Activated CD8-positive, alpha-beta memory T cell treated with anti-CD3 and anti-CD28 coated beads, Interleukin-2, amount 50 U/mL, for 48 hours (primary cell): ENCODE measurements around the gene SLC25A13.

Source experiments
- DNase-seq: peaks from one replicate; pipeline ENCODE4 v3.0.0-alpha.2; 2020

Gene SLC25A13

GRCh38 chr7:96236198-96237039, 85.5 kb downstream of the SLC25A13 start:
- DNase-seq: no peak

GRCh38 chr7:96235281-96235680, 86.6 kb downstream of the SLC25A13 start:
- no peak for DNase-seq

GRCh38 chr7:96233528-96234154, 88.3 kb downstream of the SLC25A13 start:
- no peak for DNase-seq

GRCh38 chr7:96233084-96233483, 88.8 kb downstream of the SLC25A13 start:
- no peak for DNase-seq

- DNase-seq: no peak
Observed at GRCh38 chr7:96228760-96229159, 93.1 kb downstream of the SLC25A13 start.

GRCh38 chr7:96225251-96225650, 96.6 kb downstream of the SLC25A13 start:
- no peak for DNase-seq

GRCh38 chr7:96224685-96225084, 97.2 kb downstream of the SLC25A13 start:
- no peak for DNase-seq

GRCh38 chr7:96224073-96224472, 97.8 kb downstream of the SLC25A13 start:
- DNase-seq: no peak

- no peak for DNase-seq
Observed at GRCh38 chr7:96221888-96222287, 100.0 kb downstream of the SLC25A13 start.

- DNase-seq: no peak
Observed at GRCh38 chr7:96219378-96220130, 102.3 kb downstream of the SLC25A13 start.

- DNase-seq: no peak
Observed at GRCh38 chr7:96218664-96219243, 103.1 kb downstream of the SLC25A13 start.

- no peak for DNase-seq
Observed at GRCh38 chr7:96217147-96217546, 104.8 kb downstream of the SLC25A13 start.

GRCh38 chr7:96216373-96216772, 105.5 kb downstream of the SLC25A13 start:
- no peak for DNase-seq

GRCh38 chr7:96212474-96212873, 109.4 kb downstream of the SLC25A13 start:
- DNase-seq: no peak

GRCh38 chr7:96211954-96212353, 109.9 kb downstream of the SLC25A13 start:
- DNase-seq: no peak

- no peak for DNase-seq
Observed at GRCh38 chr7:96205665-96206064, 116.2 kb downstream of the SLC25A13 start.

- DNase-seq: no peak
Observed at GRCh38 chr7:96204601-96205000, 117.3 kb downstream of the SLC25A13 start.

- no peak for DNase-seq
Observed at GRCh38 chr7:96203786-96204185, 118.1 kb downstream of the SLC25A13 start.

GRCh38 chr7:96202102-96202501, 119.8 kb downstream of the SLC25A13 start:
- no peak for DNase-seq

- DNase-seq: no peak
Observed at GRCh38 chr7:96200740-96201139, 121.2 kb downstream of the SLC25A13 start.

- DNase-seq: no peak
Observed at GRCh38 chr7:96199421-96199820, 122.5 kb downstream of the SLC25A13 start.

- DNase-seq: no peak
Observed at GRCh38 chr7:96198047-96198636, 123.8 kb downstream of the SLC25A13 start.

GRCh38 chr7:96196676-96197075, 125.2 kb downstream of the SLC25A13 start:
- DNase-seq: no peak
